Esophagus squamous epithelium (tissue), 5 donors: ENCODE measurements around the gene RFTN1. TPM values are rescaled to one million over a fixed set of nuclear protein-coding genes. Genes with fewer than 3 reads are reported as not detected.

ENCODE experiments used
- DNase-seq: peaks from one replicate; lab custom pipeline; 2025; lab: John Stamatoyannopoulos, UW
- H3K27ac ChIP-seq, 4 donors: fragments of 200-600 bp; sonication (generic); one replicate each; pipeline ENCODE4 v1.5.1; 2016 to 2019; ENCODE audit warnings: mild to moderate bottlenecking in 1 of 4
- H3K27me3 ChIP-seq, 4 donors: fragments of 200-600 bp; sonication (generic); 1 replicate in 3 of 4; 2 replicates in 1 of 4; pipeline versions ENCODE4 v1.5.1 to v1.6.0; 2017 to 2021; ENCODE audit warnings: antibody characterized with exemption in 1 of 4
- H3K36me3 ChIP-seq, 3 donors: fragments of 200-600 bp; sonication (generic); one replicate each; pipeline ENCODE4 v1.5.1; 2016 to 2019
- H3K4me1 ChIP-seq, 3 donors: fragments of 200-600 bp; sonication (generic); one replicate each; pipeline ENCODE4 v1.5.1; 2017 to 2019
- H3K4me3 ChIP-seq, 4 donors: fragments of 200-600 bp; sonication (generic); 1 replicate in 3 of 4; 2 replicates in 1 of 4; pipeline ENCODE4 v1.5.1; 2016 to 2019; ENCODE audit warnings: mild to moderate bottlenecking in 2 of 4, moderate library complexity in 1 of 4
- H3K9me3 ChIP-seq, 3 donors: fragments of 200-600 bp; sonication (generic); one replicate each; pipeline ENCODE4 v1.5.1; 2016 to 2019
- POLR2A ChIP-seq, 4 donors: fragments of 450-650 bp; IDR thresholded peaks; one replicate each; pipeline ENCODE4 v1.6.1; 2017; ENCODE audit warnings: antibody characterized with exemption in 4 of 4, mild to moderate bottlenecking in 4 of 4, moderate library complexity in 3 of 4
- WGBS, 2 donors: methylation state at CpG; one replicate each; pipeline ENCODE4 v1.1.5; 2018; 5-methylcytosine and 5-hydroxymethylcytosine counted together
- intact Hi-C: fragments of 100-400 bp; cut with DNase I; formaldehyde crosslinking; loops from one replicate; pipeline ENCODE4 v1.15.0; 2022
- total RNA-seq, 4 donors: library from RNA; depleted of rRNA; stranded (reverse); fragments of >200 nt; gene quantifications; one replicate each; pipeline ENCODE4 v1.1.0, GENCODE V29; 2016
- TF ChIP-seq, protein P1 (sequence below), 6 experiments: fragments of 450-650 bp in 4 of 6; fragments of 200-600 bp in 2 of 6; sonication (generic) in 2 of 6; IDR thresholded peaks; one replicate each; pipeline ENCODE4 v1.5.1; 2016 to 2019; ENCODE audit warnings: antibody characterized with exemption in 6 of 6, mild to moderate bottlenecking in 4 of 6, moderate library complexity in 4 of 6
- donor health status: DM: yes; HTN: yes; CAD: no.

Gene RFTN1
- total RNA-seq, 4 donors from 2014 or later = 5.0 to 22.7 (median 12.4) TPM

GRCh38 chr3:16428612-16429011 lies 84.9 kb downstream of the RFTN1 start:
- WGBS, 2 donors = 87 to 92% methylated on average over 5 of the region's 5 CpGs
- DNase-seq = no peak
- no peaks in the 10 kb centered on the region for H3K9me3 ChIP-seq
- H3K4me1 ChIP-seq = peaks cover 0 to 16% (median 0%) of the 10 kb centered on the region in 3 donors
- no peaks in the 10 kb centered on the region for H3K36me3 ChIP-seq
- H3K27ac ChIP-seq = peak overlapping the region in 1 of 4 donors; percentile 62
- intact Hi-C loops = no loop called here
- H3K27me3 ChIP-seq = no peaks in the 10 kb centered on the region
- no peak for TF ChIP-seq POLR2A (IDR thresholded peaks at IDR 0.05)
- TF ChIP-seq, protein P1, sequence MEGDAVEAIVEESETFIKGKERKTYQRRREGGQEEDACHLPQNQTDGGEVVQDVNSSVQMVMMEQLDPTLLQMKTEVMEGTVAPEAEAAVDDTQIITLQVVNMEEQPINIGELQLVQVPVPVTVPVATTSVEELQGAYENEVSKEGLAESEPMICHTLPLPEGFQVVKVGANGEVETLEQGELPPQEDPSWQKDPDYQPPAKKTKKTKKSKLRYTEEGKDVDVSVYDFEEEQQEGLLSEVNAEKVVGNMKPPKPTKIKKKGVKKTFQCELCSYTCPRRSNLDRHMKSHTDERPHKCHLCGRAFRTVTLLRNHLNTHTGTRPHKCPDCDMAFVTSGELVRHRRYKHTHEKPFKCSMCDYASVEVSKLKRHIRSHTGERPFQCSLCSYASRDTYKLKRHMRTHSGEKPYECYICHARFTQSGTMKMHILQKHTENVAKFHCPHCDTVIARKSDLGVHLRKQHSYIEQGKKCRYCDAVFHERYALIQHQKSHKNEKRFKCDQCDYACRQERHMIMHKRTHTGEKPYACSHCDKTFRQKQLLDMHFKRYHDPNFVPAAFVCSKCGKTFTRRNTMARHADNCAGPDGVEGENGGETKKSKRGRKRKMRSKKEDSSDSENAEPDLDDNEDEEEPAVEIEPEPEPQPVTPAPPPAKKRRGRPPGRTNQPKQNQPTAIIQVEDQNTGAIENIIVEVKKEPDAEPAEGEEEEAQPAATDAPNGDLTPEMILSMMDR (IDR thresholded peaks at IDR 0.05) = no peak
- no peak overlapping the region for H3K4me3 ChIP-seq

GRCh38 chr3:16427103-16427965 lies 86.2 kb downstream of the RFTN1 start:
- 44 to 63% methylated on average over 4 to 5 of the region's 5 CpGs for WGBS, 2 donors
- no peak overlapping the region for H3K4me3 ChIP-seq

GRCh38 chr3:16426665-16427064 lies 86.8 kb downstream of the RFTN1 start:
- peak overlapping the region in 3 of 4 donors; percentile 30 to 52 (median 36) for H3K27ac ChIP-seq
- DNase-seq = no peak
- no peak overlapping the region for H3K4me3 ChIP-seq
- H3K36me3 ChIP-seq = no peaks in the 10 kb centered on the region
- no peaks in the 10 kb centered on the region for H3K9me3 ChIP-seq
- WGBS, 2 donors = 92 to 97% methylated on average over 2 of the region's 2 CpGs
- intact Hi-C loops = no loop called here
- peaks cover 0 to 26% (median 0%) of the 10 kb centered on the region in 3 donors for H3K4me1 ChIP-seq
- no peak for TF ChIP-seq POLR2A (IDR thresholded peaks at IDR 0.05)
- TF ChIP-seq, protein P1 (IDR thresholded peaks at IDR 0.05) = no peak
- no peaks in the 10 kb centered on the region for H3K27me3 ChIP-seq

More at GRCh38 chr3:16427103-16427965, 86.2 kb downstream of the RFTN1 start:
- intact Hi-C loops = no loop called here
- H3K36me3 ChIP-seq = no peaks in the 10 kb centered on the region
- peak overlapping the region in 3 of 4 donors; percentile 30 to 64 (median 62) for H3K27ac ChIP-seq
- peaks cover 0 to 26% (median 0%) of the 10 kb centered on the region in 3 donors for H3K4me1 ChIP-seq
- TF ChIP-seq POLR2A (IDR thresholded peaks at IDR 0.05) = no peak
- no peak for DNase-seq
- H3K27me3 ChIP-seq = no peaks in the 10 kb centered on the region
- H3K9me3 ChIP-seq = no peaks in the 10 kb centered on the region

DNA sequence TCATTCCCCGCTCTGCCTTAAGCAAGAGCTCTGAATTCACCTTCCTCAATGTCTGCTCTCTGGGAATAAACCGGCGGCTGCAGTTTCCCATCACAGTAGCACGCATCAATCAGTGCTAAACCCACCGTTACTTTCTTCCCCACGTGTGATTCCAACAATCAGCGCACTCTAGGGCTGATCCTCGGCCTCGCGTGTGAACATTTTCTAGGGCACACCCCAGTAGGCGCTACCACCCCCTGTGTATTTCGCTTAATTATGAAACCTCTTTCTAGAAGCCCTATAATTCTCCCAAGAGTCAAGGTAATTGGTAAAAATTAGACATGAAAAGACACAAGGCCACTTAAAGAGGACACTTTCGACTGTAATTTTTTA lies 87.5 kb downstream of the RFTN1 start:
- H3K9me3 ChIP-seq = no peaks in the 10 kb centered on the region
- TF ChIP-seq POLR2A (IDR thresholded peaks at IDR 0.05) = no peak
- TF ChIP-seq, protein P1 (IDR thresholded peaks at IDR 0.05) = no peak
- no peaks in the 10 kb centered on the region for H3K27me3 ChIP-seq
- H3K27ac ChIP-seq = no peak overlapping the region
- DNase-seq = no peak
- peaks cover 0 to 26% (median 0%) of the 10 kb centered on the region in 3 donors for H3K4me1 ChIP-seq
- H3K36me3 ChIP-seq = no peaks in the 10 kb centered on the region
- intact Hi-C loops = no loop called here
- 91 to 94% methylated on average over 13 of the region's 13 CpGs for WGBS, 2 donors
- no peak overlapping the region for H3K4me3 ChIP-seq

- no peak overlapping the region for H3K27ac ChIP-seq
- intact Hi-C loops = no loop called here
- H3K4me1 ChIP-seq = peaks cover 0 to 26% (median 0%) of the 10 kb centered on the region in 3 donors
- no peak overlapping the region for H3K4me3 ChIP-seq
- no peaks in the 10 kb centered on the region for H3K9me3 ChIP-seq
- 81 to 84% methylated on average over 12 of the region's 12 CpGs for WGBS, 2 donors
- no peak for DNase-seq
- no peak for TF ChIP-seq POLR2A (IDR thresholded peaks at IDR 0.05)
- TF ChIP-seq, protein P1 (IDR thresholded peaks at IDR 0.05) = no peak
- H3K36me3 ChIP-seq = no peaks in the 10 kb centered on the region
- H3K27me3 ChIP-seq = no peaks in the 10 kb centered on the region
These were observed 88.0 kb downstream of the RFTN1 start for GRCh38 chr3:16425398-16426028.
